GM23338 (cell line): ENCODE data around the gene SAMD10. TPM values are rescaled to one million over a fixed set of nuclear protein-coding genes. Genes with fewer than 3 reads are reported as not detected.

Experiments used
- ATAC-seq: fragments of 200-7000 bp; cut with Tn5 transposase; 3 replicates; pipeline ENCODE4 v1.9.1; 2020
- DNase-seq: peaks from one replicate; pipeline ENCODE4 v3.0.0-alpha.2; 2015; ENCODE audit warnings: low spot score
- H2AFZ ChIP-seq: fragments of 200-600 bp; sonication (generic); 2 replicates; pipeline ENCODE4 v1.8.0; 2016; ENCODE audit warnings: antibody characterized with exemption, mild to moderate bottlenecking, moderate library complexity
- H3F3A ChIP-seq: fragments of 200-600 bp; sonication (generic); replicated peaks from 2 replicates; pipeline ENCODE4 v1.8.0; 2017; ENCODE audit warnings: antibody characterized with exemption, mixed run types, low read depth
- H3K27ac ChIP-seq: fragments of 200-600 bp; sonication (generic); 2 replicates; pipeline ENCODE4 v1.6.1; 2016; ENCODE audit warnings: low read depth
- H3K27me3 ChIP-seq: fragments of 200-600 bp; sonication (generic); 2 replicates; pipeline ENCODE4 v1.8.0; 2016; ENCODE audit warnings: mild to moderate bottlenecking, mixed run types, moderate library complexity; ENCODE audit not compliant: insufficient read depth
- H3K36me3 ChIP-seq: fragments of 200-600 bp; sonication (generic); 2 replicates; pipeline ENCODE4 v1.8.0; 2016; ENCODE audit warnings: mild to moderate bottlenecking; ENCODE audit not compliant: insufficient read depth
- H3K4me1 ChIP-seq: fragments of 200-600 bp; sonication (generic); 2 replicates; pipeline ENCODE4 v1.8.0; 2016; ENCODE audit warnings: mild to moderate bottlenecking, moderate library complexity; ENCODE audit not compliant: insufficient read depth
- H3K4me2 ChIP-seq: fragments of 200-600 bp; sonication (generic); 2 replicates; pipeline ENCODE4 v1.7.1; 2017; ENCODE audit warnings: mixed run types
- H3K4me3 ChIP-seq: fragments of 200-600 bp; sonication (generic); 2 replicates; pipeline ENCODE4 v1.6.1; 2016; ENCODE audit warnings: mixed run types
- H3K79me2 ChIP-seq: fragments of 200-600 bp; sonication (generic); replicated peaks from 2 replicates; pipeline ENCODE4 v1.8.0; 2017; ENCODE audit warnings: mild to moderate bottlenecking; ENCODE audit not compliant: insufficient read depth
- H3K9me2 ChIP-seq: fragments of 200-600 bp; sonication (generic); 2 replicates; pipeline ENCODE4 v1.8.0; 2017; ENCODE audit not compliant: insufficient read depth
- H4K20me1 ChIP-seq: fragments of 200-600 bp; sonication (generic); replicated peaks from 2 replicates; pipeline ENCODE4 v1.8.0; 2017; ENCODE audit warnings: mild to moderate bottlenecking; ENCODE audit not compliant: insufficient read depth
- H3K27ac Mint-ChIP-seq: 2 replicates; pipeline ENCODE4 v1.8.0; 2020; ENCODE audit warnings: inconsistent platforms, mild to moderate bottlenecking, moderate library complexity, mixed read lengths
- H3K27me3 Mint-ChIP-seq: 3 replicates; pipeline ENCODE4 v1.8.0; 2022; ENCODE audit warnings: low read depth, mild to moderate bottlenecking, moderate library complexity, mixed read lengths, inconsistent platforms; ENCODE audit not compliant: insufficient read depth, poor library complexity
- H3K36me3 Mint-ChIP-seq: 3 replicates; pipeline ENCODE4 v1.8.0; 2021; ENCODE audit warnings: low read depth, mild to moderate bottlenecking, inconsistent platforms, moderate library complexity, mixed read lengths
- H3K4me1 Mint-ChIP-seq: 3 replicates; pipeline ENCODE4 v1.8.0; 2020; ENCODE audit warnings: mild to moderate bottlenecking, inconsistent platforms, mixed read lengths
- H3K4me3 Mint-ChIP-seq: 3 replicates; pipeline ENCODE4 v1.8.0; 2021; ENCODE audit warnings: moderate library complexity, mild to moderate bottlenecking, inconsistent platforms, mixed read lengths
- H3K9me3 Mint-ChIP-seq: 3 replicates; pipeline ENCODE4 v1.8.0; 2020; ENCODE audit warnings: moderate library complexity, mild to moderate bottlenecking, inconsistent platforms, mixed read lengths
- CREB1 ChIP-seq: fragments of 250-450 bp; sonication (Bioruptor Pico); IDR thresholded peaks from 2 replicates; pipeline ENCODE4 v1.5.0; 2020; ENCODE audit warnings: low read depth, mild to moderate bottlenecking, moderate library complexity
- CTCF ChIP-seq, 2 experiments: fragments of 200-600 bp in 1 of 2; sonication (generic) in 1 of 2; conservative IDR thresholded peaks; 2 replicates each; pipeline versions ENCODE4 v1.5.1 to v1.6.1; 2016 to 2017; ENCODE audit warnings: antibody characterized with exemption in 2 of 2, low read depth in 2 of 2, mild to moderate bottlenecking in 2 of 2, moderate library complexity in 1 of 2
- ETS1 ChIP-seq: IDR thresholded peaks from 2 replicates; pipeline ENCODE4 v1.6.1; 2016; ENCODE audit warnings: antibody characterized with exemption
- EZH2 ChIP-seq: fragments of 200-600 bp; sonication (generic); IDR thresholded peaks from one replicate; pipeline ENCODE4 v1.8.0; 2017; ENCODE audit warnings: antibody characterized with exemption, mild to moderate bottlenecking, low read depth; ENCODE audit not compliant: unreplicated experiment
- EZH2phosphoT487 ChIP-seq: fragments of 200-600 bp; sonication (generic); IDR thresholded peaks from one replicate; pipeline ENCODE4 v1.8.1; 2018; ENCODE audit warnings: antibody characterized with exemption; ENCODE audit not compliant: unreplicated experiment
- JUNB ChIP-seq: IDR thresholded peaks from one replicate; pipeline ENCODE4 v1.6.1; 2016; ENCODE audit warnings: antibody characterized with exemption; ENCODE audit not compliant: unreplicated experiment
- NANOG ChIP-seq: IDR thresholded peaks from 2 replicates; pipeline ENCODE4 v1.6.1; 2016; ENCODE audit warnings: antibody characterized with exemption, borderline replicate concordance
- POLR2AphosphoS5 ChIP-seq: IDR thresholded peaks from 2 replicates; pipeline ENCODE4 v1.6.1; 2016; ENCODE audit warnings: antibody characterized with exemption, low read depth
- STAT1 ChIP-seq: IDR thresholded peaks from one replicate; pipeline ENCODE4 v1.6.1; 2016; ENCODE audit warnings: antibody characterized with exemption; ENCODE audit not compliant: unreplicated experiment
- ZNF331 ChIP-seq: fragments of 250-450 bp; sonication (Bioruptor Pico); IDR thresholded peaks from 2 replicates; pipeline ENCODE4 v1.5.0; 2020; ENCODE audit warnings: low read depth, mild to moderate bottlenecking, moderate library complexity
- ZNF462 ChIP-seq: fragments of 250-450 bp; sonication (Bioruptor Pico); IDR thresholded peaks from 2 replicates; pipeline ENCODE4 v1.5.0; 2020; ENCODE audit warnings: mild to moderate bottlenecking, moderate library complexity
- polyA plus RNA-seq: library from polyadenylated mRNA; unstranded; fragments of >200 nt; fragmentation: Nextera tagmentation; extraction: Ambion mirVana; gene quantifications from 2 replicates; pipeline ENCODE4 v1.2.1, GENCODE V29; 2016
- total RNA-seq: library from RNA; depleted of rRNA; stranded (reverse); fragments of >200 nt; shearing (Covaris generic); gene quantifications from 2 replicates; pipeline ENCODE4 v1.2.3, GENCODE V29; 2014

The SAMD10 gene
- total and polyA plus RNA-seq, 2 experiments from 2014 or later, result 2.1 to 7.3 TPM

GRCh38 chr20:64006490-64006889, 27.0 kb upstream of the SAMD10 start (continued):
- TF ChIP-seq ZNF331 (no peak), ZNF462 (no peak), POLR2AphosphoS5 (no peak), CTCF (conservative IDR thresholded peaks at IDR 0.05; ENCODE audit: low read depth in 2 of 2) (no peak), EZH2phosphoT487 (no peak)

GRCh38 chr20:64005394-64005793, 26.0 kb upstream of the SAMD10 start:
- Mint-ChIP-seq H3K36me3 (peaks cover 74% of the 10 kb centered on the region), H3K4me1 (no peaks in the 10 kb centered on the region), H3K4me3 (no peak overlapping the region), H3K27me3 (no peaks in the 10 kb centered on the region), H3K27ac (no peak overlapping the region), H3K9me3 (no peaks in the 10 kb centered on the region)
- Histone ChIP-seq H3K27ac (no peak overlapping the region), H3K79me2 (peaks cover 15% of the 10 kb centered on the region), H2AFZ (no peak overlapping the region), H3K4me1 (no peaks in the 10 kb centered on the region), H3K27me3 (no peaks in the 10 kb centered on the region), H3K36me3 (peaks cover 37% of the 10 kb centered on the region), H3F3A (0 out of 2 replicates have a peak, but pooled peaks cover 6% of the 10 kb centered on the region), H4K20me1 (peaks cover 7% of the 10 kb centered on the region), H3K4me2 (no peak overlapping the region), H3K9me2 (no peaks in the 10 kb centered on the region), H3K4me3 (no peak overlapping the region)
- ATAC-seq (no peak), DNase-seq (no peak)
- no peak for TF ChIP-seq CTCF (conservative IDR thresholded peaks at IDR 0.05; ENCODE audit: low read depth in 2 of 2)
- TF ChIP-seq EZH2, result no peak
- no peak for TF ChIP-seq NANOG
- no peak for TF ChIP-seq JUNB
- no peak for TF ChIP-seq STAT1
- no peak for TF ChIP-seq ETS1
- no peak for TF ChIP-seq CREB1 (CRISPR knock-in tag)
